HG03575 (cell line): ENCODE measurements around the gene MYO15A.

ENCODE experiments used
- ATAC-seq: cut with Tn5 transposase; IDR thresholded peaks from one replicate; pipeline ENCODE4 v1.9.1; 2021; ENCODE audit not compliant: unreplicated experiment, insufficient number of reproducible peaks, low FRiP score; ENCODE audit errors: extremely low read depth

The MYO15A gene

GRCh38 chr17:18099516-18099915 lies 9.0 kb upstream of the MYO15A start:
- ATAC-seq, result no peak

- ATAC-seq, result no peak
Measured at GRCh38 chr17:18100616-18101015, 7.9 kb upstream of the MYO15A start.

GRCh38 chr17:18101828-18102227 lies 6.7 kb upstream of the MYO15A start:
- no peak for ATAC-seq

GRCh38 chr17:18102640-18103039 lies 5.9 kb upstream of the MYO15A start:
- ATAC-seq, result no peak

- ATAC-seq, result no peak
Measured at GRCh38 chr17:18105027-18105426, 3.5 kb upstream of the MYO15A start.

- no peak for ATAC-seq
Measured at GRCh38 chr17:18105595-18105994, 3.0 kb upstream of the MYO15A start.

- no peak for ATAC-seq
Measured at GRCh38 chr17:18106211-18106610, 2.3 kb upstream of the MYO15A start.

- ATAC-seq, result no peak
Measured at GRCh38 chr17:18107061-18107790, 1.3 kb upstream of the MYO15A start.

- ATAC-seq, result no peak
Measured at GRCh38 chr17:18107971-18108370, 585 bp upstream of the MYO15A start.

GRCh38 chr17:18109935-18110485 lies 1.5 kb downstream of the MYO15A start:
- ATAC-seq, result no peak

- no peak for ATAC-seq
Measured at GRCh38 chr17:18110636-18111145, 2.1 kb downstream of the MYO15A start.

GRCh38 chr17:18111330-18111971 lies 2.9 kb downstream of the MYO15A start:
- ATAC-seq, result no peak

- ATAC-seq, result no peak
Measured at GRCh38 chr17:18115517-18115916, 7.0 kb downstream of the MYO15A start.

- ATAC-seq, result no peak
Measured at GRCh38 chr17:18116078-18116477, 7.5 kb downstream of the MYO15A start.

GRCh38 chr17:18117533-18117932 lies 9.0 kb downstream of the MYO15A start:
- no peak for ATAC-seq

- ATAC-seq, result no peak
Measured at GRCh38 chr17:18117982-18118975, 9.7 kb downstream of the MYO15A start.

- no peak for ATAC-seq
Measured at GRCh38 chr17:18119166-18119745, 10.7 kb downstream of the MYO15A start.

GRCh38 chr17:18119938-18120337 lies 11.4 kb downstream of the MYO15A start:
- no peak for ATAC-seq
